SH-SY5Y (cell line): Measurements from ENCODE around the gene ABAT.

Source experiments
- GATA2 ChIP-seq: IDR thresholded peaks from 2 replicates; pipeline ENCODE4 v1.6.1; 2011; ENCODE audit warnings: mild to moderate bottlenecking, low read depth, low read length
- GATA3 ChIP-seq: IDR thresholded peaks from 2 replicates; pipeline ENCODE4 v1.6.1; 2011; ENCODE audit warnings: low read depth, mild to moderate bottlenecking, low read length, moderate library complexity

DNA sequence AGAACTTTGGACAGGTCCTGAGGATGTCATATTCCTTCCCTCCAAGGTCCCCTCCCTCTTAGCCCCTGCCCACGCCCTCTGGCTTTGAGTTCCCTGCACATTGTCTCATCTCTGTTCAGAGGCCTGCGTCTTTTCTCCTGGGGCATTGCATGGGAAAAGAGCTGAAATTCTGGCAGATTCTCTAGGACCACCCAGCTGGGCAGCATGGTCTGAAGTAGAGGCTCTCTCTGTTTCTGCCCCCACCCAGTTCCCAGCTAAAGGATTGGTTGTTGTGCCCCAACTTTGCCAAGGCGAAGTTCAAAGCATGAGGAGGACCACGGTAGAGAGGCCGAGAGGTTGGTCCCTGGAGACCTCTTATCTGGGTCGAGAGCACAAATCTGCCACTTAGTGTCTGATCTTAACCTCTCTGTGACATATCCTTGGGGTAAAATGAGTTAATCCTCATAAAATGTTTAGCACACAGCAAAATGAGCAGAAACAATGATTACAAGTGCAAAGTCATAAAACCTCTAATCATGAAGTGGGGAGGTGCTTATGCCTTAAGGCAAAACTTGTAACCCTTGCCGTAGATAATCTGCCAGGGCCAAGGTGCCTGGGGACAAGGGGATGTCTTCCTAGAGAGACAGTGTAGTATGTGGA is 2.4 kb downstream of the ABAT start:
- TF ChIP-seq GATA3 (no peak), GATA2 (no peak)
